ENCODE data around the gene RPRM.
"Not testable (repeated sequence)": the region's sequence is repeated elsewhere in the genome, so short reads cannot be mapped to it uniquely, and the experiment has no call there.

The RPRM gene

GRCh38 chr2:153478289-153479261, at the start of gene RPRM:
Gene RPRM, minus strand, starts transcription at chr2:153478762. Its CDS starts 197 bp downstream, at chr2:153478565.
- peak; percentile 51 to 54 for DNase-seq

GRCh38 chr2:153519257-153519875, 40.8 kb upstream of the RPRM start:
- DNase-seq = peak; percentile 52 to 54

DNA sequence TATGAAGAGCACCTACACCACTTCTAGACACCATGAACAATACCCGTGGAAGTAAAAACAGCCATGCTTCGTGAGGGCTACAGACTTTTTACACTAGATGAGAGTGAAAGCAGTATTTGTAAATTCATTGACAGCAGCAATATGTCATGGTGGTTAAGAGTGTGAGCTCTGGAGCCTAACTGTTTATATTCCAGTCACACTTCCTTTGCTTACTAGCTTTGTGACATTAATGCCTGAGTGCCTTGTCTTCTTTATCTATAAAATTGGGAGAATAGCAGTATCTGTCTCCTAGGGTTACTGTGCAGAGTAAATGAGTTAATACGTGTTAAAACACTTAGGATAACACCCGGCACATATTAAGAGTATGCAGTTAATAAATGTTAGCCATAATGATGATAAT, 33.8 kb upstream of the RPRM start:
- DNase-seq = no peak

GRCh38 chr2:153510996-153511395, 32.4 kb upstream of the RPRM start:
- DNase-seq = no peak

DNA sequence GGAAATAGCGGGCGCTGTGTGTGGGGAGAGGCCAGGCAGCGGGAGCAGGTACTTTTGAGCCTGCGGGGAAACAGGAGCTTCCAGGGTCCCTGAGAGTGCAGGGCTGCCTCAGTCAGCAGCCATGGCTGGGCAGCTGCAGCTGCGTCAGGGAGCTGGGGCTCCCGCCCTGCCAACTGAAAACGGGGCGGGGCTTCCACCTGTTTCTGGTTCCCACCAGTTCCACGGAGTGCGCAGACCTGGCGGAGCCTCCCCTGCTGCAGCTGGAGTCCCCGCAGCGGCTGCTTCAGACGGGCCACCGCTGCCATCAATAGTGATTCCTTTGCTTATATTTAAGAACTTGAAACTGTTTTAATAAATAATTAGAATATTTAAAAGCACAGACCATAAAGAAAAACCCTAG, 30.6 kb upstream of the RPRM start:
- DNase-seq = no peak

DNA sequence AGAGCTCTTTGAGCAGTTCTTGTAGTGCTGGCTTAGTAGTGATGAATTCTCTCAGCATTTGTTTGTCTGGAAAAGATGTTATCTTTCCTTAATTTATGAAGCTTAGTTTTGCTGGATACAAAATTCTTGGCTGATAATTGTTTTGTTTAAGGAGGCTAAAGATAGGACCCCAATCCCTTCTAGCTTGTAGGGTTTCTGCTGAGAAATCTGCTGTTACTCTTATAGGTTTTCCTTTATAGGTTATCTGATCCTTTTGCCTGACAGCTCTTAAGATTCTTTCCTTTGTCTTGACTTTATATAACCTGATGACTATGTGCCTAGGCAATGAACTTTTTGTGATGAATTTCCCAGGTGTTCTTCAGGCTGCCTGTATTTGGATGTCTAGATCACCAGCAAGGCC, 27.9 kb upstream of the RPRM start:
- not testable (repeated sequence) for DNase-seq

- no peak for DNase-seq
Observed at GRCh38 chr2:153499439-153499838, 20.9 kb upstream of the RPRM start.

GRCh38 chr2:153497938-153498629, 19.5 kb upstream of the RPRM start:
- DNase-seq = no peak

DNA sequence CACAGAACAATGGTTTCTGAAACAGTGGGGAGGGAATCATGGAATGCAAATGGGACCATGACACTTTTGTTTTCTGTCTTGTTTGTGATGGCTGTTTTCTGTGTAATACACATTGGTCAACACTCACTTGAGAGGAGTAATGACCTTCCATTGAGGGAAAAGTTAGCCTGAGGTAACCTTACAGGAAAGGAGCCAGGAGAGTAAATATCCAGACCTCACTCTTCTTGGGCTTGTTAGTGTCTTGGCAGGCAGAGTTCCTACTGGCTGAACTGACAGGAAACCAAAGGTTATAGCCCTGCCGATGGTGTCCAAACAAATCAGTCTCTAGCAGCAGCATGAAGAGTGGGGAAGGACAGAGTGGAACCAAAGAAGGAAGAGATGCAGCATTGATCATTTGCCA, 17.2 kb upstream of the RPRM start:
- no peak for DNase-seq

GRCh38 chr2:153488072-153488471, 9.5 kb upstream of the RPRM start:
- no peak for DNase-seq

DNA sequence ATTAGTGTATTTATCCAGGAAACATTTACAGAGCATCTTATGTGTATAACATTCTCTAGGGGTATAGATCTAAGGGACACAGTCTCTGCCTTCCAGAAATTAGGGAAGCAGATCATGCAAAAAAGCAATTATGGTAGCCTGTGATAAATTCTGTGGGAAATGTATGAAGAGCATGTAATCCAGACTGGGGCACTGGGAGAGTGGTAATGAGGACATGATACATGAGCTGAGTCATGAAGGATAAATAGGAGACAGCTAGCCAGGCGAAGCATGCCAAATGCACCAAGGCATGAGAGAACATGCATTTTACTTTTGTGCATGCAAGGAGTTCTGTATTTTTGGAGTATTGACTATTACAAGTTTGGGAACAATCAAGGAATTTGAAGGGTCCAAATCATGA, 8.9 kb upstream of the RPRM start:
- DNase-seq = no peak

- DNase-seq = no peak
Observed at GRCh38 chr2:153479573-153479972, 1.0 kb upstream of the RPRM start.

DNA sequence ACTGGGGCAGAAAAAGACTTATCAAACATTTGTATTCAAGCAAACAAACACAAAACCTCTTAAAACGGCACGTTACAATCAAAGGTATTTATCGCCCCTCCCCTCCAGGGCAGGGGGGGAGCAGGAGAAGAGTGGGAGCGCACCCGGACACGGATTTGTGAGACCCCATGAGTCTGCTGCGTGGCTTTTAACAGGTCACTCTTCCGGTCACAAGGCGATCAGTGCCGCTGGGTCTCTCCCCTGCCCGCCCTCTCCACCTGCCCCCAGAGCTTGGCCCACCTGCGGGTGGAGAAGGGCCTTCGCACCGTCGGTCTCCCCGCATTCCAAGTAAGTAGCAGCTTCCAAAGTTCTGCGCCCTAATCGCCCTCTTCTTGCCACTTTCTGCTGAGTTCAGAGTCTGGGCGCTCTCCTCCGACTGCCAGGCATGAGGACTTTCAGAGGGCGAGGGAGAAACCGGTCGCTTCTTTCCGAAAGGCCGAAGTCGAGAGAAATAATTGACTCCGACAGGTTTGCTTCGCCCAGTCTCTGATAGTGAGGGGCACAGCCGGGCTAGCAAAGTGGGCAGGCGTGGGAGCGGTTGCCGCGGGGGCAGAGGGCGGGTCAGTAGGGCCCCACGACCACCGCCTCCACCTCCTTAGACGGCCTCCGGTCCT, 800 bp downstream of the RPRM start:
- no peak for DNase-seq

GRCh38 chr2:153476816-153477635, 1.5 kb downstream of the RPRM start:
- DNase-seq = no peak

GRCh38 chr2:153476491-153476815, 2.1 kb downstream of the RPRM start:
- no peak for DNase-seq

DNA sequence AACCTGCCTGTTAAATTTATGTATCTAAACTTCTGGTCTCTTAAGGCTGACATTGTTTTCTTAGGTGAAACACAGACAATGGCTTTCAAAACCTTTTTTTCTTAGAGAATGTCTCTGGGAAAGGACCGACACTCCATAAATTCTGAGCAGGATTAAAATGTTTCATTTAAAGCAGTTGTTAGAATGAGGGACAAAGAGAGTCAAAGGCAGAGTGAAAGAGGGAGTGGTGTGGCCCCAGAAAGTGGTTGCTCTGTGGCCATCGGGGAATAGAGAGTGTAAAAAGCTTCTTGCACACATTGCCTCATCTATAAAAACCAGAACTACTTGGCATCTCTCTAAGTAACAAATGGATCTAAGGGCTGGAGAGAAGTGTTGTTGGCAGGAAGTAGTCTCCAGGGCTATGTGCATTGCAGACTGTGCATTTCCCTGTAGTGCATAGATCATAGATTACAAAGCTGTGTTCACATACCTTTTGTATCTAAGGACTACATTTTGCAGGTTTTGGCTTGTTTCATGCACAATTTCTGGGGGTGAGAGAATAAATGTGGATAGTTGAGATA, 3.6 kb downstream of the RPRM start:
- no peak for DNase-seq

GRCh38 chr2:153474407-153474806, 4.2 kb downstream of the RPRM start:
- DNase-seq = no peak

DNA sequence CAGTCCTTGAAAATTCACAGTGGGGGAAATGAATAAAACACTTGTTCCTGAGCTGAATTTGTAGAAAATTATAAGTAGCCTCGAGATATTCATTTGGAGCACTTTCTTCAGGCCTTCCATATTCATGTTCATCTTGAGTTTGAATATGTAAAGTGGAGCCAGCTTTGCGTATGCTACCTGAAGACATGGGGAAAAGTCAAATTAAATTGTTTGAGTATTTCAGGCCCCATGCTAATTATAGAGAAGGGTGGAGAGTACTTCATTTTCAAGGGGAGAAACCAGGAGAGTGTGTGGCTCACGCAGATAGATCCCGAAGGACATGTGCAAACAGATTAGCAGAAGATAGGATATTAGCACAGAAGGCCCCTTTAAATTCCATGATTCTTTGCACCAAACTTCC, 7.7 kb downstream of the RPRM start:
- DNase-seq = no peak

DNA sequence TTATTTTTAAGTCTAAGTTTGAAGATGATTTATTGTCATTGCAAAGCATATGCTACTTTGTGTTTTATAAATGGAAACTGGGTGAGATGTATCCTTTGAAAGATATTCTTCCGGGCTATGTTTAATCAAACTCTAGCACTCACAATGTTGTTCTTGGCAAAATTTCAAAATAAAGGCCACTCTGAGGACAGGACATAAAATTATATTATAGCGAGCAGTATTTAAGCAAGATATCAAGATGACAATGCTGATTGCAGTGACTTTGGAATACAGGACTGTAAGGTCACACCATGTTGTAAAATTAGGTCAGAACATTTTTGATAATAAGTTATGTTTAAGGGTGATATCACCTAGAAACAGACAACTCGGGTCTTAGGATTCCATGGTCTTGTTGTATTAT, 14.2 kb downstream of the RPRM start:
- DNase-seq = no peak

DNA sequence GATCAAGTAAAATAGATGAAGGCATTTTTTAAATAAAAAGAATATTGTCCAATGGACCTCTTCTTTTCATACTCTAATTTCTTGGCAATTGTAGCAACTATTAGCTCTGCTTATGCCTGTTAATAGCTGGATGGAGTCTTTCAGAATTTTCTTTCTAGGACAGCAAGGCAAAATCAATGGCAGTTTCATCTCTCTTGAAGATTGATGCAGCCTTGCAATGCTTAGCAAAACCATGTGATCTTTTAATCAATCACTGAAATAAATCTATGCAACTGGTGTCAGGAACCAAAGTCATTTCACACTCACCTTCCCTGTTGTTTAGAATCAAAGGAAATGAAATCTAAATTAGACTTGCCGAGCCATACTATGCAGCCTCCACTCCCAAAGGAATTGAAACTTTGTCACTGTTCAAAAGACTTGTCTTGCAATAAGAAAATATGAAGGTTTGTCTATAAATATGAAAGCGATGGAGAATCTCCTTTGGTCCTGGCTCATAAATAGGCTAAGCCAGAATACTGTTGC, 16.2 kb downstream of the RPRM start:
- no peak for DNase-seq

- no peak for DNase-seq
Observed at GRCh38 chr2:153461453-153461852, 17.1 kb downstream of the RPRM start.

- DNase-seq = no peak
Observed at GRCh38 chr2:153455861-153456260, 22.7 kb downstream of the RPRM start.
